ENCODE measurements around the gene XYLT1. TPM values are rescaled to one million over a fixed set of nuclear protein-coding genes. Genes with fewer than 3 reads are reported as not detected.

XYLT1 gene
- total RNA-seq, 1 experiment from 2014 or later: 14.5 TPM

GRCh38 chr16:17457513-17457912, 13.2 kb downstream of the XYLT1 start:
- Histone ChIP-seq H3K18ac (ENCODE audit: insufficient read length, low read depth, low read length) (no peak overlapping the region), H3K27me3 (ENCODE audit: insufficient read depth, low read length) (no peaks in the 10 kb centered on the region), H3K56ac (ENCODE audit: insufficient read length, low read depth, low read length) (no peak overlapping the region), H4K20me1 (ENCODE audit: control insufficient read depth, insufficient read depth, insufficient read length) (no peaks in the 10 kb centered on the region), H4K8ac (replicated peaks; ENCODE audit: insufficient read length, low read depth, low read length) (no peak overlapping the region), H2BK12ac (ENCODE audit: insufficient read length, low read depth, low read length) (no peak overlapping the region), H3K9me3 (ENCODE audit: control insufficient read depth, low read depth, low read length) (no peaks in the 10 kb centered on the region), H2BK20ac (ENCODE audit: low read depth, low read length, poor library complexity, severe bottlenecking) (no peak overlapping the region), H3K23me2 (ENCODE audit: insufficient read length, low read depth, low read length, poor library complexity, severe bottlenecking) (no peaks in the 10 kb centered on the region), H2BK120ac (ENCODE audit: low read depth, low read length, poor library complexity, severe bottlenecking) (no peak overlapping the region), H3K79me2 (ENCODE audit: insufficient read depth, low read length) (peaks cover 13% of the 10 kb centered on the region; the same call in 1 of the 2 replicates), H3K14ac (ENCODE audit: insufficient read depth, low read length) (no peak overlapping the region), H3T11ph (ENCODE audit: low read length) (no peak overlapping the region), H3K79me1 (ENCODE audit: insufficient read depth, low read depth, low read length, poor library complexity, severe bottlenecking) (peaks cover 6% of the 10 kb centered on the region), H3K4me1 (ENCODE audit: insufficient read depth, low read length) (peaks cover 6% of the 10 kb centered on the region; the same call in 1 of the 2 replicates), H3K27ac (ENCODE audit: insufficient read length, low read depth, low read length) (no peak overlapping the region), H4K5ac (ENCODE audit: insufficient read length, low read depth, low read length) (no peak overlapping the region), H3K4me2 (ENCODE audit: insufficient read depth, insufficient read length, low read length) (no peak overlapping the region), H3K23ac (ENCODE audit: insufficient read length, low read depth, low read length) (no peak overlapping the region), H2AK5ac (ENCODE audit: insufficient read length, low read length) (no peak overlapping the region), H3K4ac (ENCODE audit: low read depth, low read length) (no peak overlapping the region), H2BK5ac (ENCODE audit: insufficient read length, low read length) (no peak overlapping the region), H4K91ac (ENCODE audit: insufficient read length, low read depth, low read length) (no peak overlapping the region), H2AFZ (ENCODE audit: low read length) (no peak overlapping the region), H3K9ac (ENCODE audit: extremely low read depth, insufficient read length, low read length) (no peak overlapping the region), H2BK15ac (ENCODE audit: low read depth, low read length) (no peak overlapping the region)
- Mint-ChIP-seq H3K4me1 (peaks cover 44 to 45% of the 10 kb centered on the region in 2 experiments), H3K27me3 (ENCODE audit: low read depth) (no peaks in the 10 kb centered on the region), H3K9me3 (no peaks in the 10 kb centered on the region; a peak in 1 of 5 replicates), H3K36me3 (ENCODE audit: insufficient read depth in 1 of 3, low read depth in 3 of 3) (peaks cover 3 to 10% (median 7%) of the 10 kb centered on the region in 3 experiments; a peak in 6 of 7 replicates), H3K4me3 (no peak overlapping the region), H3K27ac (peak overlapping the region in 1 of 3 experiments; percentile 3; a peak in 1 of 7 replicates)
- no peak for DNase-seq
- TF ChIP-seq CTCF (conservative IDR thresholded peaks at IDR 0.05): no peak
- WGBS (ENCODE audit: extremely low coverage, insufficient read length, low lambda C conversion rate): no CpG with 5 or more reads among the region's 3 CpGs

Measured in H9 (cell line).